Hepatocyte (in vitro differentiated cells): ENCODE results near the gene ZMAT2. TPM values are rescaled to one million over a fixed set of nuclear protein-coding genes. Genes with fewer than 3 reads are reported as not detected.

Source experiments
- DNase-seq: peaks from one replicate; pipeline ENCODE4 v3.0.0-alpha.2; 2016; ENCODE audit warnings: low spot score
- H2AFZ ChIP-seq: fragments of 200-600 bp; sonication (generic); 2 replicates; pipeline ENCODE4 v1.6.0; 2016; ENCODE audit warnings: antibody characterized with exemption, mild to moderate bottlenecking
- H3K27ac ChIP-seq: fragments of 200-600 bp; sonication (generic); 2 replicates; pipeline ENCODE4 v1.5.1; 2016; ENCODE audit warnings: mild to moderate bottlenecking
- H3K27me3 ChIP-seq: fragments of 200-600 bp; sonication (generic); 2 replicates; pipeline ENCODE4 v1.6.1; 2016
- H3K36me3 ChIP-seq: fragments of 200-600 bp; sonication (generic); replicated peaks from 2 replicates; pipeline ENCODE4 v1.5.1; 2016; ENCODE audit warnings: low read depth; ENCODE audit not compliant: insufficient read depth
- H3K4me1 ChIP-seq: fragments of 200-600 bp; sonication (generic); 2 replicates; pipeline ENCODE4 v1.5.1; 2016; ENCODE audit warnings: mild to moderate bottlenecking, moderate library complexity; ENCODE audit not compliant: insufficient read depth
- H3K4me2 ChIP-seq: fragments of 200-600 bp; sonication (generic); 2 replicates; pipeline ENCODE4 v1.6.0; 2016
- H3K4me3 ChIP-seq: fragments of 200-600 bp; sonication (generic); 2 replicates; pipeline ENCODE4 v1.5.1; 2016; ENCODE audit warnings: mild to moderate bottlenecking
- H3K79me2 ChIP-seq: fragments of 200-600 bp; sonication (generic); 2 replicates; pipeline ENCODE4 v1.6.0; 2017; ENCODE audit warnings: mild to moderate bottlenecking
- H3K9me2 ChIP-seq: fragments of 200-600 bp; sonication (generic); replicated peaks from 2 replicates; pipeline ENCODE4 v1.6.0; 2017; ENCODE audit warnings: mild to moderate bottlenecking; ENCODE audit not compliant: insufficient read depth
- H3K9me3 ChIP-seq: fragments of 200-600 bp; sonication (generic); 2 replicates; pipeline ENCODE4 v1.5.1; 2016; ENCODE audit warnings: low read depth, mild to moderate bottlenecking
- H4K20me1 ChIP-seq: fragments of 200-600 bp; sonication (generic); 2 replicates; pipeline ENCODE4 v1.6.0; 2016; ENCODE audit warnings: mild to moderate bottlenecking; ENCODE audit not compliant: insufficient read depth, poor library complexity, severe bottlenecking
- CTCF ChIP-seq: fragments of 200-600 bp; sonication (generic); IDR thresholded peaks from 2 replicates; pipeline ENCODE4 v1.5.1; 2016; ENCODE audit warnings: antibody characterized with exemption, mild to moderate bottlenecking; ENCODE audit not compliant: poor library complexity
- EZH2 ChIP-seq: fragments of 200-600 bp; sonication (generic); IDR thresholded peaks from 2 replicates; pipeline ENCODE4 v1.6.1; 2016; ENCODE audit warnings: antibody characterized with exemption, mild to moderate bottlenecking, borderline replicate concordance
- EZH2phosphoT487 ChIP-seq: fragments of 200-600 bp; sonication (generic); IDR thresholded peaks from one replicate; pipeline ENCODE4 v1.6.1; 2018; ENCODE audit warnings: antibody characterized with exemption, mild to moderate bottlenecking, low read depth, moderate library complexity; ENCODE audit not compliant: unreplicated experiment, severe bottlenecking
- WGBS: methylation state at CpG from one replicate; pipeline ENCODE4 v1.1.6; 2016; ENCODE audit warnings: low lambda C conversion rate; ENCODE audit errors: missing lambda C conversion rate; 5-methylcytosine and 5-hydroxymethylcytosine counted together
- polyA plus RNA-seq: library from polyadenylated mRNA; unstranded; fragments of >200 nt; fragmentation: Nextera tagmentation; extraction: Ambion mirVana; gene quantifications from 2 replicates; pipeline ENCODE4 v1.2.1, GENCODE V29; 2016
- total RNA-seq: library from RNA; depleted of rRNA; stranded (reverse); fragments of >200 nt; gene quantifications from 2 replicates; pipeline ENCODE4 v1.2.3, GENCODE V29; 2014

ZMAT2 gene
- total and polyA plus RNA-seq, 2 experiments from 2014 or later = 29.5 to 40.9 TPM

- WGBS = 96% methylated on average over 37 of the region's 45 CpGs
- TF ChIP-seq EZH2 (no peak), CTCF (no peak), EZH2phosphoT487 (no peak)
- no peaks in the 10 kb centered on the region for H3K79me2 ChIP-seq
- H2AFZ ChIP-seq = no peak within 1 kb of the TSS
- no peak within 1 kb of the TSS for H3K4me2 ChIP-seq
- H4K20me1 ChIP-seq = no peaks in the 10 kb centered on the region
- no peak within 1 kb of the TSS for H3K4me3 ChIP-seq
- no peaks in the 10 kb centered on the region for H3K9me3 ChIP-seq
- H3K27me3 ChIP-seq = no peaks in the 10 kb centered on the region
- no peak for DNase-seq
- no peaks in the 10 kb centered on the region for H3K9me2 ChIP-seq
- H3K36me3 ChIP-seq = no peaks in the 10 kb centered on the region
- H3K4me1 ChIP-seq = no peaks in the 10 kb centered on the region
- no peak within 1 kb of the TSS for H3K27ac ChIP-seq
Observed at GRCh38 chr5:140673187-140673976, 26.9 kb upstream of the ZMAT2 start, which contains the start of gene DND1. Gene DND1, minus strand, starts transcription at chr5:140673576. Its CDS starts 34 bp downstream, at chr5:140673542.

- Histone ChIP-seq H3K9me2 (no peaks in the 10 kb centered on the region), H3K4me3 (no peak overlapping the region), H3K79me2 (no peaks in the 10 kb centered on the region), H4K20me1 (no peaks in the 10 kb centered on the region), H3K36me3 (no peaks in the 10 kb centered on the region), H2AFZ (no peak overlapping the region), H3K4me1 (no peaks in the 10 kb centered on the region), H3K27me3 (no peaks in the 10 kb centered on the region), H3K27ac (no peak overlapping the region), H3K9me3 (no peaks in the 10 kb centered on the region), H3K4me2 (no peak overlapping the region)
- TF ChIP-seq EZH2phosphoT487 (no peak), EZH2 (no peak), CTCF (no peak)
- 88% methylated on average over 2 of the region's 2 CpGs for WGBS
- DNase-seq = no peak
Observed at GRCh38 chr5:140674211-140674610, 26.0 kb upstream of the ZMAT2 start.

GRCh38 chr5:140674629-140675028 lies 25.6 kb upstream of the ZMAT2 start:
- DNase-seq = no peak
- no peaks in the 10 kb centered on the region for H3K4me1 ChIP-seq
- no peaks in the 10 kb centered on the region for H4K20me1 ChIP-seq
- no peaks in the 10 kb centered on the region for H3K36me3 ChIP-seq
- no peaks in the 10 kb centered on the region for H3K27me3 ChIP-seq
- no peaks in the 10 kb centered on the region for H3K9me2 ChIP-seq
- H3K27ac ChIP-seq = no peak overlapping the region
- 99% methylated on average over 4 of the region's 4 CpGs for WGBS
- no peak overlapping the region for H3K4me3 ChIP-seq
- no peak for TF ChIP-seq EZH2phosphoT487
- TF ChIP-seq EZH2 = no peak
- no peak for TF ChIP-seq CTCF
- no peaks in the 10 kb centered on the region for H3K79me2 ChIP-seq
- no peak overlapping the region for H3K4me2 ChIP-seq
- H2AFZ ChIP-seq = no peak overlapping the region
- H3K9me3 ChIP-seq = no peaks in the 10 kb centered on the region
